ENCODE measurements around the gene EEF1AKMT3. TPM values are rescaled to one million over a fixed set of nuclear protein-coding genes. Genes with fewer than 3 reads are reported as not detected.

EEF1AKMT3 gene
- total and polyA plus RNA-seq, 9 of the 15 experiments (the other 6 are each of a cell fraction or from before 2014, with no cell fraction given): 4.1 to 17.2 (median 7.9) TPM

GRCh38 chr12:57803319-57803893 lies 31.0 kb downstream of the EEF1AKMT3 start (continued):
- TF ChIP-seq RERE (CRISPR knock-in tag; IDR thresholded peaks at IDR 0.05; ENCODE audit: borderline replicate concordance) (no peak), CTCF (IDR thresholded peaks at IDR 0.05 in 2 of 3, conservative IDR thresholded peaks at IDR 0.05 in 1 of 3; ENCODE audit: insufficient read depth in 2 of 3, low read depth in 1 of 3, low read length in 3 of 3) (peak; percentile 70 to 89 (median 76)), RAD21 (CRISPR knock-in tag; conservative IDR thresholded peaks at IDR 0.05 in 1 of 2, IDR thresholded peaks at IDR 0.05 in 1 of 2) (peak; percentile 46 to 73), ZNF668 (CRISPR knock-in tag; IDR thresholded peaks at IDR 0.05) (no peak), SNIP1 (IDR thresholded peaks at IDR 0.05; ENCODE audit: low read depth) (no peak), XRCC5 (IDR thresholded peaks at IDR 0.05; ENCODE audit: low read depth, low read length) (0 out of 2 replicates have a peak, but pooled peaks have one; percentile 41), DNMT1 (IDR thresholded peaks at IDR 0.05) (no peak), CCNT2 (IDR thresholded peaks at IDR 0.05; ENCODE audit: borderline replicate concordance, extremely low read depth, insufficient read length, low read depth, low read length) (no peak), TRIM28 (IDR thresholded peaks at IDR 0.05) (no peak), ELF4 (CRISPR knock-in tag; IDR thresholded peaks at IDR 0.05) (no peak), HDAC3 (IDR thresholded peaks at IDR 0.05; ENCODE audit: borderline replicate concordance, partially characterized antibody) (no peak), KLF16 (IDR thresholded peaks at IDR 0.05) (peak; percentile 17; the same call in 1 of the 2 replicates), ZNF3 (CRISPR knock-in tag; IDR thresholded peaks at IDR 0.05) (no peak), CBFB (CRISPR knock-in tag; IDR thresholded peaks at IDR 0.05) (no peak)
- TF ChIP-seq, protein P1, sequence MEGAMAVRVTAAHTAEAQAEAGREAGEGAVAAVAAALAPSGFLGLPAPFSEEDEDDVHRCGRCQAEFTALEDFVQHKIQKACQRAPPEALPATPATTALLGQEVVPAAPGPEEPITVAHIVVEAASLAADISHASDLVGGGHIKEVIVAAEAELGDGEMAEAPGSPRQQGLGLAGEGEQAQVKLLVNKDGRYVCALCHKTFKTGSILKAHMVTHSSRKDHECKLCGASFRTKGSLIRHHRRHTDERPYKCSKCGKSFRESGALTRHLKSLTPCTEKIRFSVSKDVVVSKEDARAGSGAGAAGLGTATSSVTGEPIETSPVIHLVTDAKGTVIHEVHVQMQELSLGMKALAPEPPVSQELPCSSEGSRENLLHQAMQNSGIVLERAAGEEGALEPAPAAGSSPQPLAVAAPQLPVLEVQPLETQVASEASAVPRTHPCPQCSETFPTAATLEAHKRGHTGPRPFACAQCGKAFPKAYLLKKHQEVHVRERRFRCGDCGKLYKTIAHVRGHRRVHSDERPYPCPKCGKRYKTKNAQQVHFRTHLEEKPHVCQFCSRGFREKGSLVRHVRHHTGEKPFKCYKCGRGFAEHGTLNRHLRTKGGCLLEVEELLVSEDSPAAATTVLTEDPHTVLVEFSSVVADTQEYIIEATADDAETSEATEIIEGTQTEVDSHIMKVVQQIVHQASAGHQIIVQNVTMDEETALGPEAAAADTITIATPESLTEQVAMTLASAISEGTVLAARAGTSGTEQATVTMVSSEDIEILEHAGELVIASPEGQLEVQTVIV (CRISPR knock-in tag; IDR thresholded peaks at IDR 0.05; ENCODE audit: borderline replicate concordance): no peak
- TF ChIP-seq, protein P2, sequence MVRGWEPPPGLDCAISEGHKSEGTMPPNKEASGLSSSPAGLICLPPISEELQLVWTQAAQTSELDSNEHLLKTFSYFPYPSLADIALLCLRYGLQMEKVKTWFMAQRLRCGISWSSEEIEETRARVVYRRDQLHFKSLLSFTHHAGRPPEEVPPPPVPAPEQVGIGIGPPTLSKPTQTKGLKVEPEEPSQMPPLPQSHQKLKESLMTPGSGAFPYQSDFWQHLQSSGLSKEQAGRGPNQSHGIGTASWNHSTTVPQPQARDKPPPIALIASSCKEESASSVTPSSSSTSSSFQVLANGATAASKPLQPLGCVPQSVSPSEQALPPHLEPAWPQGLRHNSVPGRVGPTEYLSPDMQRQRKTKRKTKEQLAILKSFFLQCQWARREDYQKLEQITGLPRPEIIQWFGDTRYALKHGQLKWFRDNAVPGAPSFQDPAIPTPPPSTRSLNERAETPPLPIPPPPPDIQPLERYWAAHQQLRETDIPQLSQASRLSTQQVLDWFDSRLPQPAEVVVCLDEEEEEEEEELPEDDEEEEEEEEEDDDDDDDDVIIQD (CRISPR knock-in tag; IDR thresholded peaks at IDR 0.05): no peak

Data from K562 (cell line).